ENCODE data around the gene AVPR1B. TPM values are rescaled to one million over a fixed set of nuclear protein-coding genes. Genes with fewer than 3 reads are reported as not detected.

Gene AVPR1B, protein sequence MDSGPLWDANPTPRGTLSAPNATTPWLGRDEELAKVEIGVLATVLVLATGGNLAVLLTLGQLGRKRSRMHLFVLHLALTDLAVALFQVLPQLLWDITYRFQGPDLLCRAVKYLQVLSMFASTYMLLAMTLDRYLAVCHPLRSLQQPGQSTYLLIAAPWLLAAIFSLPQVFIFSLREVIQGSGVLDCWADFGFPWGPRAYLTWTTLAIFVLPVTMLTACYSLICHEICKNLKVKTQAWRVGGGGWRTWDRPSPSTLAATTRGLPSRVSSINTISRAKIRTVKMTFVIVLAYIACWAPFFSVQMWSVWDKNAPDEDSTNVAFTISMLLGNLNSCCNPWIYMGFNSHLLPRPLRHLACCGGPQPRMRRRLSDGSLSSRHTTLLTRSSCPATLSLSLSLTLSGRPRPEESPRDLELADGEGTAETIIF
- 0.08 TPM for polyA plus RNA-seq (2013, experiment 1 of 2)
- 0.08 TPM for polyA plus RNA-seq (2013, experiment 2 of 2)

DNA sequence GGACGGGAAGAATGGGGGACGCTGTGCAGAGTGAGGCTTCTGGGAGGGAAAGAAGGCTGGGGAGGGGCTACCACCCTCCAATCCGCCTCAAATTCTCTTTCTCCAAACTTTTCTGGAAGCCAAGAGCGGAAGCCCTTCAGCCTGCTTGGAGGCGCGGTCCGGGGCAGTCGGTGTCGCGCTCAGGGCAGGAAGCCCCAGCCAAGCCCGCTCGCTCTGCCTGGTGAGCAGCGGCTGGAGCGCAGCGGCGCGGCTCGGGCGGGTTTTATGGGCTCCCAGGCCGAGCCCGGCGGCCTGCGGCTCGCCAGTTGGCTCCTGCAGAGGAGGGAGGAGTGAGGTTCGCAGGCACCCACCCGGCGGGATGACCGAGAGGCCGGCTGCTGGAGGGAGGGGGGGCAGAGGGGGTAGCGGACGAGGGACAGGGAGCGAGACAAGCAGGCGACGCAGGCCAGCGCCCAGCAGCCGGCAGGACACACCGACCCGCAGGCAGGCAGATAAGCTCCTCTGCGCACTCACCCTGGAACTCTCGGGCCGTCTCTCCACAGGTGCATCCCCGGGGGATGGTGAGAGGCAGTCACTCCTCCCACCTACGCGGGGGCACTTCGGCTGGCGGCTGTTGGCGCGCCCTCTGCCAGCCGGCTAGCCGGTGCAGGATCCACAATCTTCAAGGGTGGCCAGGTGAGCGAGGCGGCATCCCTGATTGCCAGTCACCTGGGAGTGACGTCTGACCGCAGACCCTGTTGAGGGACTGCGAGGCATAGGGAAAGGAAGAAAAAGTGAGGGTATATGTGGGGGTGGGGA, at the start of gene AVPR1B:
AVPR1B (minus strand) TSS at position 238 of the 798 bp plus-strand sequence. CDS start 498 bp downstream, outside the sequence.
- Histone ChIP-seq H2BK5ac (ENCODE audit: low read length) (no peak within 1 kb of the TSS), H2BK15ac (replicated peaks; ENCODE audit: low read depth) (no peak within 1 kb of the TSS), H4K8ac (ENCODE audit: low read depth, low read length) (no peak within 1 kb of the TSS), H3K18ac (ENCODE audit: low read length) (no peak within 1 kb of the TSS), H3K4me3 (ENCODE audit: low read length) (peak within 1 kb of the TSS; percentile 24), H3K23ac (ENCODE audit: low read length) (no peak within 1 kb of the TSS), H3K79me2 (ENCODE audit: control insufficient read depth, insufficient read depth, low read length) (no peaks in the 10 kb centered on the region), H3K9ac (ENCODE audit: low read length) (peak within 1 kb of the TSS; percentile 44), H2AK5ac (ENCODE audit: low read length) (no peak within 1 kb of the TSS), H3K27me3 (ENCODE audit: insufficient read depth, low read length, poor library complexity) (no peaks in the 10 kb centered on the region), H2BK120ac (ENCODE audit: low read depth, low read length) (no peak within 1 kb of the TSS), H3K27ac (ENCODE audit: low read depth, low read length) (no peak within 1 kb of the TSS), H4K5ac (ENCODE audit: low read length) (no peak within 1 kb of the TSS), H3K56ac (ENCODE audit: low read length) (peak within 1 kb of the TSS; percentile 76), H3K79me1 (ENCODE audit: low read length) (no peaks in the 10 kb centered on the region), H3K4ac (ENCODE audit: low read depth, low read length) (no peak within 1 kb of the TSS), H3K4me1 (ENCODE audit: control insufficient read depth, low read depth, low read length) (peaks cover 3% of the 10 kb centered on the region), H3K4me2 (ENCODE audit: low read length) (peak within 1 kb of the TSS; percentile 85), H3K36me3 (ENCODE audit: control insufficient read depth, insufficient read depth, low read length) (no peaks in the 10 kb centered on the region)
- no CpG with 5 or more reads among the region's 55 CpGs for WGBS (ENCODE audit: extremely low coverage, insufficient coverage, low lambda C conversion rate)
- DNase-seq: peak; percentile 63

DNA sequence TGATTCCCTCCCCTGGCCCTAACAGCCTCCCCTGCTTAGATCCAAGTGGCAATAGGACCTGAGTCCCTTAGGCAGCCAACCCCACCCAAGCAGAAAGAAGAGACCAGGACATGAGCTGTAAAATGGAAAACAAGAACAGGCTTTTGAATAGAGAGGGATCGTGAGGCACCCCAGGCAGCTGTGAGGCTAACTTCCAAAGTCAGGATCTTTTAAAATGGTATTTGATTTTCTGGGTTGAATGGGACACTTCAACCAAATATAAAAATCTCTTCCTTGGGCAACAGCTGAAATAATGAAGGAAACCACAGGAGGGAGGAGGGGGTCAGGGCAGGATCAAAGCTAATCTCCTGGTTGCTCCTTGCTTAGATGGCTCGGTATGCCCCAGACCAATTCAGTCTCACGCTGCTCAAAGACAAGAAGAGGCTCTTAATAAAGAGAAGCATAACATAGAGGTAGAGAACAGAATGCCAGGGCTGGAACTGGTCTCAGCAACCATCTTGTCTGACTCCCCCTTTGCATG, 28.6 kb upstream of the AVPR1B start:
- H3K4me1 ChIP-seq (ENCODE audit: control insufficient read depth, low read depth, low read length): no peaks in the 10 kb centered on the region
- H3K18ac ChIP-seq (ENCODE audit: low read length): no peak overlapping the region
- no peak overlapping the region for H4K5ac ChIP-seq (ENCODE audit: low read length)
- no peak overlapping the region for H3K27ac ChIP-seq (ENCODE audit: low read depth, low read length)
- no peak overlapping the region for H2AK5ac ChIP-seq (ENCODE audit: low read length)
- H3K4me3 ChIP-seq (ENCODE audit: low read length): no peak overlapping the region
- H2BK15ac ChIP-seq (replicated peaks; ENCODE audit: low read depth): no peak overlapping the region
- no peak for DNase-seq
- H4K8ac ChIP-seq (ENCODE audit: low read depth, low read length): no peak overlapping the region
- no peaks in the 10 kb centered on the region for H3K36me3 ChIP-seq (ENCODE audit: control insufficient read depth, insufficient read depth, low read length)
- no peak overlapping the region for H3K4me2 ChIP-seq (ENCODE audit: low read length)
- H2BK120ac ChIP-seq (ENCODE audit: low read depth, low read length): no peak overlapping the region
- no peak overlapping the region for H2BK5ac ChIP-seq (ENCODE audit: low read length)
- H3K79me2 ChIP-seq (ENCODE audit: control insufficient read depth, insufficient read depth, low read length): no peaks in the 10 kb centered on the region
- no peak overlapping the region for H3K4ac ChIP-seq (ENCODE audit: low read depth, low read length)
- H3K23ac ChIP-seq (ENCODE audit: low read length): no peak overlapping the region
- no peaks in the 10 kb centered on the region for H3K79me1 ChIP-seq (ENCODE audit: low read length)
- no peak overlapping the region for H3K56ac ChIP-seq (ENCODE audit: low read length)
- no peak overlapping the region for H3K9ac ChIP-seq (ENCODE audit: low read length)
- H3K27me3 ChIP-seq (ENCODE audit: insufficient read depth, low read length, poor library complexity): no peaks in the 10 kb centered on the region
- WGBS (ENCODE audit: extremely low coverage, insufficient coverage, low lambda C conversion rate): no CpG with 5 or more reads among the region's 3 CpGs

DNA sequence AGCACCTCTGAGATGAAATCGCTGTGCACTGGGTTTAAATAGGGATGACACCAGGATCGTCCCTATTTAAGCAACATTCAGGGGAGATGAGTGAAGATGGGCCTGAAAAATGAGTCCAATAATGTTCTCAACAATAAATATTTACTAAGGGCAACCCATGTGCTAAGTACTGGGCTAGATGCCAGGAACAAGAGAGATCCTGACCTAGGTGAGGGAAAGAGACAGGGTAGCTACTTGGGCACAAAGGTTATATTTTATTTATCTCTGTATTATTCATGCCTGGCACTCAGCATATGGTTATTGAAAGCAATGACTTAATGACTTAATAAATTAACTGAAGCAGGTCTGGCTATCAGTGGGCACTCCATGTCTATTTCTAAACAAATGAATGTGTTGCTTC, 27.4 kb upstream of the AVPR1B start:
- WGBS (ENCODE audit: extremely low coverage, insufficient coverage, low lambda C conversion rate): no CpG with 5 or more reads among the region's 2 CpGs
- Histone ChIP-seq H3K27me3 (ENCODE audit: insufficient read depth, low read length, poor library complexity) (no peaks in the 10 kb centered on the region), H2BK15ac (replicated peaks; ENCODE audit: low read depth) (no peak overlapping the region), H3K4me3 (ENCODE audit: low read length) (no peak overlapping the region), H3K27ac (ENCODE audit: low read depth, low read length) (no peak overlapping the region), H3K4me2 (ENCODE audit: low read length) (no peak overlapping the region), H3K79me2 (ENCODE audit: control insufficient read depth, insufficient read depth, low read length) (no peaks in the 10 kb centered on the region), H3K9ac (ENCODE audit: low read length) (no peak overlapping the region), H2AK5ac (ENCODE audit: low read length) (no peak overlapping the region), H3K79me1 (ENCODE audit: low read length) (no peaks in the 10 kb centered on the region), H3K4ac (ENCODE audit: low read depth, low read length) (no peak overlapping the region), H3K18ac (ENCODE audit: low read length) (no peak overlapping the region), H2BK5ac (ENCODE audit: low read length) (no peak overlapping the region), H3K4me1 (ENCODE audit: control insufficient read depth, low read depth, low read length) (no peaks in the 10 kb centered on the region), H3K36me3 (ENCODE audit: control insufficient read depth, insufficient read depth, low read length) (no peaks in the 10 kb centered on the region), H2BK120ac (ENCODE audit: low read depth, low read length) (no peak overlapping the region), H3K23ac (ENCODE audit: low read length) (no peak overlapping the region), H4K5ac (ENCODE audit: low read length) (no peak overlapping the region), H3K56ac (ENCODE audit: low read length) (no peak overlapping the region), H4K8ac (ENCODE audit: low read depth, low read length) (no peak overlapping the region)
- DNase-seq: no peak

DNA sequence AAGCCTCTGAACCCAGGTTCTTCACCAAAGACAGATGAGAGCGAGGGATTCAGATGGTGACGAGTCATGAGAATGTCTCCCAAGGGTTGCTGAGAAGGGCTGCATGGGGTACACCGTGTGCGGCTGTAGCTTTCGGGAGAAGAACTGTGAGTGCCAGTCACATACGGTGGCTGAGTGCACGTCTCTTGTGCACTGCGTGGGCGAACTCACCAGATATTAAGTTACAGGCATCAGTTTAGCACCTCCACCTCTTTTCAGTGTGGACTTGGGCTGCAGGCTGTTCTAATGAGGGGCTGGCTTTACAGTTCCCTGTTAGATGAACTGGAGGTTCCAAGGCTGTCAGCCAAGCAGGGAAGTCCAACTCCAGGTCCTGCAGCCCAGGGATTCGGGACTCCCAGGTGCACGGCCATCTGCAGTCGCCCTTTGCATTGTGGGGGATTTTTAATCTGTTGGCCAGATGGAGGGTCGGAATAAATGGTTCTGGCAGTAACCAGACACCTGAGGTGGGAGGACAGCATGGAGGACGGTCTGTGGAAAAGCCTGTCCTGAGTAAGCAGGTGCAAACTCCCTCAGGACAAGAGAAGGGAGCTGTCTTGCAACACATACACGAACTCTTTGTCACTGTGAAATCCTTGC, 26.5 kb upstream of the AVPR1B start:
- no peaks in the 10 kb centered on the region for H3K36me3 ChIP-seq (ENCODE audit: control insufficient read depth, insufficient read depth, low read length)
- no peaks in the 10 kb centered on the region for H3K4me1 ChIP-seq (ENCODE audit: control insufficient read depth, low read depth, low read length)
- DNase-seq: no peak
- H2BK15ac ChIP-seq (replicated peaks; ENCODE audit: low read depth): no peak overlapping the region
- no CpG with 5 or more reads among the region's 15 CpGs for WGBS (ENCODE audit: extremely low coverage, insufficient coverage, low lambda C conversion rate)
- no peak overlapping the region for H3K18ac ChIP-seq (ENCODE audit: low read length)
- no peak overlapping the region for H2BK120ac ChIP-seq (ENCODE audit: low read depth, low read length)
- no peak overlapping the region for H3K56ac ChIP-seq (ENCODE audit: low read length)
- H3K4me3 ChIP-seq (ENCODE audit: low read length): no peak overlapping the region
- H3K27ac ChIP-seq (ENCODE audit: low read depth, low read length): no peak overlapping the region
- H4K5ac ChIP-seq (ENCODE audit: low read length): no peak overlapping the region
- H3K79me2 ChIP-seq (ENCODE audit: control insufficient read depth, insufficient read depth, low read length): no peaks in the 10 kb centered on the region
- no peak overlapping the region for H4K8ac ChIP-seq (ENCODE audit: low read depth, low read length)
- H3K27me3 ChIP-seq (ENCODE audit: insufficient read depth, low read length, poor library complexity): no peaks in the 10 kb centered on the region
- H3K23ac ChIP-seq (ENCODE audit: low read length): no peak overlapping the region
- no peak overlapping the region for H2AK5ac ChIP-seq (ENCODE audit: low read length)
- H2BK5ac ChIP-seq (ENCODE audit: low read length): no peak overlapping the region
- H3K79me1 ChIP-seq (ENCODE audit: low read length): no peaks in the 10 kb centered on the region
- no peak overlapping the region for H3K4ac ChIP-seq (ENCODE audit: low read depth, low read length)
- no peak overlapping the region for H3K9ac ChIP-seq (ENCODE audit: low read length)
- no peak overlapping the region for H3K4me2 ChIP-seq (ENCODE audit: low read length)

DNA sequence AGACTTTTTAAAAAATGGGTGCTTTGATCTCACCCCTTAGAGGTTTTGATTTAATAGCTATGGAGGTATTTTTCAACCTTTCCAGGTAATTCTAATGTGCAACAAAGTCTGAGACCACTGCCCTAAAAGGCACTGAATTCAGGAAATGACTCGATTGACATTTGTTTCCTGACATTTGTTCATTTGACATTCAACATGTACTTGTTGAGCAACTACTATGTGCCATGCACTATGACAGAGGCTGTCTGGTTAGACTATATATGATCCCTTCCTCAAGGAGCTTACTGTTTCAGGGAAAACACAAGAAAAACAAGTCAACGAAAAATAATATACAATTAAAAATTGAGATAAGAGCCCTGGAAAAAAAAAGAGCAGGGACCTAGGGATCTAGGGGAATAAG, 25.6 kb upstream of the AVPR1B start:
- H3K9ac ChIP-seq (ENCODE audit: low read length): no peak overlapping the region
- WGBS (ENCODE audit: extremely low coverage, insufficient coverage, low lambda C conversion rate): no CpG with 5 or more reads among the region's 2 CpGs
- no peaks in the 10 kb centered on the region for H3K36me3 ChIP-seq (ENCODE audit: control insufficient read depth, insufficient read depth, low read length)
- no peak overlapping the region for H3K23ac ChIP-seq (ENCODE audit: low read length)
- no peak overlapping the region for H4K5ac ChIP-seq (ENCODE audit: low read length)
- DNase-seq: no peak
- no peaks in the 10 kb centered on the region for H3K4me1 ChIP-seq (ENCODE audit: control insufficient read depth, low read depth, low read length)
- H3K79me2 ChIP-seq (ENCODE audit: control insufficient read depth, insufficient read depth, low read length): no peaks in the 10 kb centered on the region
- H3K4me2 ChIP-seq (ENCODE audit: low read length): no peak overlapping the region
- H3K4me3 ChIP-seq (ENCODE audit: low read length): no peak overlapping the region
- no peaks in the 10 kb centered on the region for H3K27me3 ChIP-seq (ENCODE audit: insufficient read depth, low read length, poor library complexity)
- H3K4ac ChIP-seq (ENCODE audit: low read depth, low read length): no peak overlapping the region
- no peak overlapping the region for H3K18ac ChIP-seq (ENCODE audit: low read length)
- H2BK5ac ChIP-seq (ENCODE audit: low read length): no peak overlapping the region
- no peak overlapping the region for H2AK5ac ChIP-seq (ENCODE audit: low read length)
- no peak overlapping the region for H4K8ac ChIP-seq (ENCODE audit: low read depth, low read length)
- H3K56ac ChIP-seq (ENCODE audit: low read length): no peak overlapping the region
- no peaks in the 10 kb centered on the region for H3K79me1 ChIP-seq (ENCODE audit: low read length)
- no peak overlapping the region for H2BK15ac ChIP-seq (replicated peaks; ENCODE audit: low read depth)
- H3K27ac ChIP-seq (ENCODE audit: low read depth, low read length): no peak overlapping the region
- no peak overlapping the region for H2BK120ac ChIP-seq (ENCODE audit: low read depth, low read length)
